Keratinocyte (primary cell): Measurements from ENCODE around the gene KLRC1.

Experiments
- EZH2 ChIP-seq: IDR thresholded peaks from one replicate; pipeline ENCODE4 v1.6.1; 2012; ENCODE audit warnings: inconsistent platforms, mild to moderate bottlenecking, low read length, moderate library complexity
- TF ChIP-seq, protein P1 (sequence below), 3 experiments: IDR thresholded peaks in 1 of 3; conservative IDR thresholded peaks in 1 of 3; optimal IDR thresholded peaks in 1 of 3; 2 replicates in 2 of 3; 3 replicates in 1 of 3; pipeline versions ENCODE3 to v1.5.1; 2011; ENCODE audit warnings: low read length in 3 of 3, mild to moderate bottlenecking in 3 of 3, moderate library complexity in 2 of 3, control low read depth in 1 of 3, inconsistent platforms in 1 of 3; ENCODE audit not compliant: insufficient read depth in 2 of 3; ENCODE audit errors: extremely low read depth in 1 of 3

GRCh38 chr12:10397296-10397695 is 55.9 kb downstream of the KLRC1 start:
- TF ChIP-seq, protein P1, sequence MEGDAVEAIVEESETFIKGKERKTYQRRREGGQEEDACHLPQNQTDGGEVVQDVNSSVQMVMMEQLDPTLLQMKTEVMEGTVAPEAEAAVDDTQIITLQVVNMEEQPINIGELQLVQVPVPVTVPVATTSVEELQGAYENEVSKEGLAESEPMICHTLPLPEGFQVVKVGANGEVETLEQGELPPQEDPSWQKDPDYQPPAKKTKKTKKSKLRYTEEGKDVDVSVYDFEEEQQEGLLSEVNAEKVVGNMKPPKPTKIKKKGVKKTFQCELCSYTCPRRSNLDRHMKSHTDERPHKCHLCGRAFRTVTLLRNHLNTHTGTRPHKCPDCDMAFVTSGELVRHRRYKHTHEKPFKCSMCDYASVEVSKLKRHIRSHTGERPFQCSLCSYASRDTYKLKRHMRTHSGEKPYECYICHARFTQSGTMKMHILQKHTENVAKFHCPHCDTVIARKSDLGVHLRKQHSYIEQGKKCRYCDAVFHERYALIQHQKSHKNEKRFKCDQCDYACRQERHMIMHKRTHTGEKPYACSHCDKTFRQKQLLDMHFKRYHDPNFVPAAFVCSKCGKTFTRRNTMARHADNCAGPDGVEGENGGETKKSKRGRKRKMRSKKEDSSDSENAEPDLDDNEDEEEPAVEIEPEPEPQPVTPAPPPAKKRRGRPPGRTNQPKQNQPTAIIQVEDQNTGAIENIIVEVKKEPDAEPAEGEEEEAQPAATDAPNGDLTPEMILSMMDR (optimal IDR thresholded peaks at IDR 0.05 in 1 of 3, IDR thresholded peaks at IDR 0.05 in 1 of 3, conservative IDR thresholded peaks at IDR 0.05 in 1 of 3; ENCODE audit: extremely low read depth in 1 of 3, insufficient read depth in 2 of 3, low read length in 3 of 3) = no peak
- no peak for TF ChIP-seq EZH2
